Keratinocyte (primary cell): Measurements from ENCODE around the gene GYG2.

Experiments
- EZH2 ChIP-seq: IDR thresholded peaks from one replicate; pipeline ENCODE4 v1.6.1; 2012; ENCODE audit warnings: inconsistent platforms, mild to moderate bottlenecking, low read length, moderate library complexity
- TF ChIP-seq, protein P1 (sequence below), 3 experiments: IDR thresholded peaks in 1 of 3; conservative IDR thresholded peaks in 1 of 3; optimal IDR thresholded peaks in 1 of 3; 2 replicates in 2 of 3; 3 replicates in 1 of 3; pipeline versions ENCODE3 to v1.5.1; 2011; ENCODE audit warnings: low read length in 3 of 3, mild to moderate bottlenecking in 3 of 3, moderate library complexity in 2 of 3, control low read depth in 1 of 3, inconsistent platforms in 1 of 3; ENCODE audit not compliant: insufficient read depth in 2 of 3; ENCODE audit errors: extremely low read depth in 1 of 3

DNA sequence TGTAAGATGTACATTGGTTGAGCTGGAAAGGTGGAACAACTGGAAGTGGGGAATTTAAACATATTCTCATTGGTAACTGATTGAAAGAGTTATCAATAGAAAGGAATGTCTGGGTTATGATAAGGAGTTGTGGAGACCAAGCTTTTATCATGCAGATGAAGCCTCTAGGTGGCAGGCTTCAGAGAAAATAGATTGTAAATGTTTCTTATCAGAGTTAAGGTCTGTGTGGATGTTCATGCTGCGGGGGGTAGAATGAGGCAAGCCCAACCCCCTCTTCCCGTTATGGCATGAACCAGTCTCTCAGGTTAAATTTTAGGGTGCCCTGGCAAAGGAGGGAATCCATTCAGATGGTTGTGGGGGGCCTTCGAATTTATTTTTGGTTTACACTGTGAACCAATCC is 84.4 kb downstream of the GYG2 start:
- TF ChIP-seq, protein P1, sequence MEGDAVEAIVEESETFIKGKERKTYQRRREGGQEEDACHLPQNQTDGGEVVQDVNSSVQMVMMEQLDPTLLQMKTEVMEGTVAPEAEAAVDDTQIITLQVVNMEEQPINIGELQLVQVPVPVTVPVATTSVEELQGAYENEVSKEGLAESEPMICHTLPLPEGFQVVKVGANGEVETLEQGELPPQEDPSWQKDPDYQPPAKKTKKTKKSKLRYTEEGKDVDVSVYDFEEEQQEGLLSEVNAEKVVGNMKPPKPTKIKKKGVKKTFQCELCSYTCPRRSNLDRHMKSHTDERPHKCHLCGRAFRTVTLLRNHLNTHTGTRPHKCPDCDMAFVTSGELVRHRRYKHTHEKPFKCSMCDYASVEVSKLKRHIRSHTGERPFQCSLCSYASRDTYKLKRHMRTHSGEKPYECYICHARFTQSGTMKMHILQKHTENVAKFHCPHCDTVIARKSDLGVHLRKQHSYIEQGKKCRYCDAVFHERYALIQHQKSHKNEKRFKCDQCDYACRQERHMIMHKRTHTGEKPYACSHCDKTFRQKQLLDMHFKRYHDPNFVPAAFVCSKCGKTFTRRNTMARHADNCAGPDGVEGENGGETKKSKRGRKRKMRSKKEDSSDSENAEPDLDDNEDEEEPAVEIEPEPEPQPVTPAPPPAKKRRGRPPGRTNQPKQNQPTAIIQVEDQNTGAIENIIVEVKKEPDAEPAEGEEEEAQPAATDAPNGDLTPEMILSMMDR (optimal IDR thresholded peaks at IDR 0.05 in 1 of 3, IDR thresholded peaks at IDR 0.05 in 1 of 3, conservative IDR thresholded peaks at IDR 0.05 in 1 of 3; ENCODE audit: extremely low read depth in 1 of 3, insufficient read depth in 2 of 3, low read length in 3 of 3) = peak in 1 of 3 experiments; percentile 9
- no peak for TF ChIP-seq EZH2
